ENCODE measurements around the gene KRCC1.

The KRCC1 gene

GRCh38 chr2:88086401-88086800, 30.8 kb upstream of the KRCC1 start:
- TF ChIP-seq CTCF (IDR thresholded peaks at IDR 0.05) (no peak), ZFX (IDR thresholded peaks at IDR 0.05; ENCODE audit: borderline replicate concordance) (no peak)
- H3K27ac ChIP-seq: no peak overlapping the region

GRCh38 chr2:88085602-88086001, 30.0 kb upstream of the KRCC1 start:
- no peak overlapping the region for H3K27ac ChIP-seq
- no peak for TF ChIP-seq CTCF (IDR thresholded peaks at IDR 0.05)
- TF ChIP-seq ZFX (IDR thresholded peaks at IDR 0.05; ENCODE audit: borderline replicate concordance): no peak

- no peak for TF ChIP-seq ZFX (IDR thresholded peaks at IDR 0.05; ENCODE audit: borderline replicate concordance)
- TF ChIP-seq CTCF (IDR thresholded peaks at IDR 0.05): no peak
These were observed 29.5 kb upstream of the KRCC1 start for GRCh38 chr2:88085099-88085498.

GRCh38 chr2:88082781-88083180, 27.2 kb upstream of the KRCC1 start:
- TF ChIP-seq ZFX (IDR thresholded peaks at IDR 0.05; ENCODE audit: borderline replicate concordance): no peak
- no peak for TF ChIP-seq CTCF (IDR thresholded peaks at IDR 0.05)
- H3K27ac ChIP-seq: no peak overlapping the region

More at GRCh38 chr2:88085099-88085498, 29.5 kb upstream of the KRCC1 start:
- no peak overlapping the region for H3K27ac ChIP-seq

GRCh38 chr2:88081924-88082608, 26.5 kb upstream of the KRCC1 start:
- TF ChIP-seq ZFX (IDR thresholded peaks at IDR 0.05; ENCODE audit: borderline replicate concordance) (no peak), CTCF (IDR thresholded peaks at IDR 0.05) (no peak)
- H3K27ac ChIP-seq: no peak overlapping the region

GRCh38 chr2:88080545-88080944, 25.0 kb upstream of the KRCC1 start:
- H3K27ac ChIP-seq: no peak overlapping the region
- TF ChIP-seq ZFX (IDR thresholded peaks at IDR 0.05; ENCODE audit: borderline replicate concordance) (no peak), CTCF (IDR thresholded peaks at IDR 0.05) (no peak)

GRCh38 chr2:88078643-88079172, 23.1 kb upstream of the KRCC1 start:
- H3K27ac ChIP-seq: no peak overlapping the region
- no peak for TF ChIP-seq CTCF (IDR thresholded peaks at IDR 0.05)
- TF ChIP-seq ZFX (IDR thresholded peaks at IDR 0.05; ENCODE audit: borderline replicate concordance): no peak
